Left lung (tissue), 10 donors: ENCODE data around the gene SNTG2. TPM values are rescaled to one million over a fixed set of nuclear protein-coding genes. Genes with fewer than 3 reads are reported as not detected.
"Not testable (repeated sequence)": the region's sequence is repeated elsewhere in the genome, so short reads cannot be mapped to it uniquely, and the experiment has no call there.

Experiments
- ATAC-seq: fragments of 200-7000 bp; cut with Tn5 transposase; one replicate; pipeline ENCODE4 v1.9.1; 2020; ENCODE audit warnings: moderate library complexity
- DNase-seq, 4 donors: peaks; one replicate each; pipeline ENCODE4 v3.0.0-alpha.2; 2013 to 2020
- H3K27ac ChIP-seq, 2 donors: fragments of 200-600 bp; sonication (generic) in 1 of 2; one replicate each; pipeline versions ENCODE4 v1.5.0 to v1.8.0; 2020 to 2021
- H3K27me3 ChIP-seq, 2 donors: fragments of 200-600 bp; sonication (generic) in 1 of 2; one replicate each; pipeline versions ENCODE4 v1.5.0 to v1.8.0; 2020 to 2021
- H3K36me3 ChIP-seq, 2 donors: fragments of 200-600 bp; sonication (generic) in 1 of 2; one replicate each; pipeline versions ENCODE4 v1.5.0 to v1.8.0; 2020 to 2021
- H3K4me1 ChIP-seq, 2 donors: fragments of 200-600 bp; one replicate each; pipeline ENCODE4 v1.8.0; 2021
- H3K4me3 ChIP-seq, 2 donors: fragments of 200-600 bp; sonication (generic) in 1 of 2; one replicate each; pipeline versions ENCODE4 v1.5.0 to v1.8.0; 2020 to 2021; ENCODE audit warnings: mild to moderate bottlenecking in 1 of 2
- H3K9me3 ChIP-seq, 2 donors: fragments of 200-600 bp; sonication (generic) in 1 of 2; one replicate each; pipeline versions ENCODE4 v1.5.0 to v1.8.0; 2020 to 2021
- CTCF ChIP-seq, 2 donors: fragments of 200-600 bp; sonication (generic) in 1 of 2; IDR thresholded peaks; one replicate each; pipeline versions ENCODE4 v1.5.0 to v1.8.0; 2021; ENCODE audit warnings: antibody characterized with exemption in 2 of 2
- intact Hi-C, 2 donors: fragments of 100-400 bp; cut with DNase I; formaldehyde crosslinking; loops; one replicate each; pipeline versions ENCODE4 v1.11.2 to v1.14.2; 2022
- polyA plus RNA-seq, 6 donors: library from polyadenylated mRNA; unstranded; fragments of 120-200 nt; gene quantifications; one replicate each; pipeline ENCODE4 v1.2.1, GENCODE V29; 2013; ENCODE audit not compliant: insufficient read length in 6 of 6
- total RNA-seq, 2 donors: library from RNA; stranded (reverse); fragmentation: NEBNext Ultra II Directional; extraction: Animal tissue kit (Norgen Biotek cat#: 25700); gene quantifications; one replicate each; pipeline ENCODE4 v1.2.1, GENCODE V29; 2021
- donor health status: DM: no; HTN: yes; CAD: no.
- donor health status: DM: no; HTN: no; CAD: no.

The SNTG2 gene
- total and polyA plus RNA-seq, 8 donors = 0.24 to 3.2 (median 0.64) TPM

- H3K27me3 ChIP-seq = no peaks in the 10 kb centered on the region
- no peak for TF ChIP-seq CTCF (IDR thresholded peaks at IDR 0.05)
- no peaks in the 10 kb centered on the region for H3K9me3 ChIP-seq
- H3K4me3 ChIP-seq = no peak overlapping the region
- no peaks in the 10 kb centered on the region for H3K36me3 ChIP-seq
- H3K4me1 ChIP-seq = no peaks in the 10 kb centered on the region
- DNase-seq (no peak), ATAC-seq (no peak)
- H3K27ac ChIP-seq = no peak overlapping the region
- intact Hi-C loops = no loop called here
Observed at GRCh38 chr2:1088192-1088860, 137.7 kb downstream of the SNTG2 start.

DNA sequence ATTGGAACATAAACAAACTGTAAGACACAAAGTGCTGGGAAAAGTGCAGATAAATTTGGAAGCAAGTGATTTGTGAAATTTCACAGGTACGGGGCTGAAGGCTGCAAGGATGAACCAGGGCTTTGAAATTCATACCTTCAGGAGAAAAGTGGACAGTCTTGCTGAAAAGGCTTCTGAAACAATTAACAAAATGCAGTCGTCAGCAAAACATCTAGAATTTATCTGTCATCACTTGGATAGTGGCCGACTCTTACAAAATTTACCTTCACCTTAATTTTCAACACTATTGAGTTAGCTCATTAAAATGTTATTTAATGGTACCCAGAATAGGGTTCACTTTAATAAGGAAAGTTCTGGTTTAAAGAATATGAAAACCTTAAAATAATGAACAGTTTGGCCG, 138.3 kb downstream of the SNTG2 start:
- no peak for TF ChIP-seq CTCF (IDR thresholded peaks at IDR 0.05)
- Histone ChIP-seq H3K9me3 (no peaks in the 10 kb centered on the region), H3K27me3 (no peaks in the 10 kb centered on the region), H3K36me3 (no peaks in the 10 kb centered on the region), H3K27ac (no peak overlapping the region), H3K4me3 (no peak overlapping the region), H3K4me1 (no peaks in the 10 kb centered on the region)
- DNase-seq (no peak), ATAC-seq (no peak)
- intact Hi-C loops = no loop called here

DNA sequence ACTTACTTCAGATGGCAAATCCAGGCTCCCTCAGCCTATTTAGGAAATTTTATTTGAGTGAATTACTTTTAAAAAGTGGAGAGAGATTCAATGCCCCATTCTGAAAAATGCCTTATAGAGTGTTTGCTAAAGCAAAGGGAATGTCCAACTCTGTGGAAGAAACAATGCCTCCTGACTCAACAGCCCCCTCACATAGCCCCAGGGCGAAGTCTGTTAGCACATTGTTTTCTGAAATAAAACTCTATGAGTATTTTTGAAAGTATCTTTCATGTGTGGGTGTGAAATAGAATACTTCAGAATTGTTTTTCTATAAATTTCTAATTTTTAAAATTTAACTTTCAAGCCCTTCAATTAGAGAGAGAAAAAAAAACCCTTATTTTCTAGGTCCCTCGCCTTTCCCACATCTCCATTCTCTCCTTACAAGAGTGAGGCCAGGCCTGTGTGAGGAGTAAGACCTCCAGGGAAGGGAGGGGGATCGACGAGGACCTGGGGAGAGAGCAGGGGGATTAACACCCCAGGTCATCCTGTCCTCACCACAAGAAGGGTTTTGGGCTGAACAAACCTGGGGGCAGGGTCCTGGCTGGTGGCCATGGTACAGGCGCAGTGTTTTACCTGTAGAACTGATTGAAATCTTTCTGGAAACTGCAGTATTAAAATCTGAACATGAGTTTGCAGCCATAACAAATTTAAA, 141.4 kb downstream of the SNTG2 start:
- Histone ChIP-seq H3K4me3 (no peak overlapping the region), H3K27me3 (no peaks in the 10 kb centered on the region), H3K36me3 (no peaks in the 10 kb centered on the region), H3K27ac (no peak overlapping the region), H3K4me1 (no peaks in the 10 kb centered on the region), H3K9me3 (no peaks in the 10 kb centered on the region)
- no peak for DNase-seq
- intact Hi-C loops = no loop called here
- no peak for TF ChIP-seq CTCF (IDR thresholded peaks at IDR 0.05)
- no peak for ATAC-seq

GRCh38 chr2:1093668-1094067, 143.0 kb downstream of the SNTG2 start:
- H3K9me3 ChIP-seq, DNase-seq, H3K4me1 ChIP-seq, intact Hi-C loops, H3K4me3 ChIP-seq, H3K27ac ChIP-seq, H3K27me3 ChIP-seq, ATAC-seq, H3K36me3 ChIP-seq: not testable (repeated sequence)

- DNase-seq (no peak), ATAC-seq (no peak)
- Histone ChIP-seq H3K27ac (no peak overlapping the region), H3K4me3 (no peak overlapping the region), H3K27me3 (no peaks in the 10 kb centered on the region), H3K4me1 (no peaks in the 10 kb centered on the region), H3K9me3 (no peaks in the 10 kb centered on the region), H3K36me3 (no peaks in the 10 kb centered on the region)
- intact Hi-C loops = no loop called here
- TF ChIP-seq CTCF (IDR thresholded peaks at IDR 0.05) = no peak
Observed at GRCh38 chr2:1097101-1097500, 146.5 kb downstream of the SNTG2 start.
